ENCODE results near the gene PGBD1. TPM values are rescaled to one million over a fixed set of nuclear protein-coding genes. Genes with fewer than 3 reads are reported as not detected.

The PGBD1 gene
- total and polyA plus RNA-seq, 10 of the 15 experiments (the other 5 are each of a cell fraction or from before 2014, with no cell fraction given) = 1.9 to 4.9 (median 3.8) TPM

GRCh38 chr6:28280595-28281287 lies 631 bp upstream of the PGBD1 start:
- Histone ChIP-seq H3K4me3 (peak overlapping the region; percentile 71; the same call in 1 of the 2 replicates), H3K27me3 (replicated peaks in 1 of 2; ENCODE audit: control insufficient read depth in 2 of 2, insufficient read depth in 2 of 2, low read length in 1 of 2) (no peaks in the 10 kb centered on the region), H4K20me1 (ENCODE audit: control insufficient read depth, insufficient read depth) (no peaks in the 10 kb centered on the region), H3K36me3 (ENCODE audit: control insufficient read depth in 2 of 2, insufficient read depth in 2 of 2, low read length in 1 of 2) (peaks cover 0 to 6% of the 10 kb centered on the region in 2 experiments; a peak in 2 of 4 replicates), H3K9me3 (replicated peaks; ENCODE audit: control insufficient read depth, insufficient read depth, low read length) (peaks cover 1% of the 10 kb centered on the region; the same call in 1 of the 3 replicates), H3K4me2 (ENCODE audit: control insufficient read depth, insufficient read depth) (peak overlapping the region; percentile 85), H3K27ac (ENCODE audit: control insufficient read depth, insufficient read depth) (no peak overlapping the region), H3K9ac (ENCODE audit: control insufficient read depth, insufficient read depth, low read length) (peak overlapping the region; percentile 69), H3K79me2 (ENCODE audit: control insufficient read depth, insufficient read depth, low read length) (no peaks in the 10 kb centered on the region), H3K4me1 (ENCODE audit: control insufficient read depth, insufficient read depth, low read length) (no peaks in the 10 kb centered on the region), H2AFZ (ENCODE audit: control insufficient read depth, low read depth, low read length) (peak overlapping the region; percentile 88)
- ChIA-PET SMC1A (ENCODE audit: uncharacterized antibody, unreplicated experiment) (interaction anchor here (1.0 to 4.9 kb wide), 9 partner anchors 9 to 75 kb away, joined by 3 to 27 read pairs (median 4); partner anchors contain the start of genes ZKSCAN3, ZKSCAN4, ZSCAN26 and ZSCAN31), RAD21 (ENCODE audit: unreplicated experiment) (interaction anchor here (0.9 to 3.2 kb wide), 4 partner anchors 13 to 139 kb away, joined by 3 to 14 read pairs (median 6); partner anchors contain the start of genes ZKSCAN3, ZKSCAN8 and ZSCAN26), CTCF (interaction anchor here (0.9 to 1.3 kb wide), 3 partner anchors 28 to 103 kb away, joined by 3 to 4 read pairs (median 3); partner anchors contain the start of gene ZKSCAN4), POLR2A (interaction anchor here (0.7 to 2.0 kb wide), 6 partner anchors 10 to 57 kb away, joined by 3 to 6 read pairs (median 4); partner anchors contain the start of genes ZKSCAN4 and ZSCAN31)
- intact Hi-C loops (cut with micrococcal nuclease; ENCODE audit: unreplicated experiment) = loop anchor here (5.0 kb wide), 1 partner anchor 67 kb away; the partner anchor contains the start of gene ZKSCAN3
- in situ Hi-C loops (cut with MboI) = no loop called here
- BruUV-seq (replicated peaks) = no TSS peak
- no peak for FAIRE-seq
- TF ChIP-seq RBBP5 (conservative IDR thresholded peaks at IDR 0.05) = no peak
- no peak for TF ChIP-seq LARP7 (IDR thresholded peaks at IDR 0.05)
- TF ChIP-seq SPI1 (IDR thresholded peaks at IDR 0.05; ENCODE audit: borderline replicate concordance, insufficient read depth, low read depth, low read length) = no peak
- no peak for ATAC-seq
- DNase-seq (ENCODE audit: low read depth, low spot score) = no peak
- 49% methylated on average over 3 of the region's 3 CpGs for WGBS (ENCODE audit: insufficient coverage, insufficient replicate concordance, low lambda C conversion rate, missing lambda C conversion rate)

- ChIA-PET POLR2A (interaction anchor here (0.6 to 1.3 kb wide), 3 partner anchors 54 to 92 kb away, joined by 3 to 7 read pairs (median 3); no protein-coding TSS in a partner anchor), CTCF (interaction anchor here (0.6 to 1.4 kb wide), 6 partner anchors 8 to 101 kb away, joined by 3 to 5 read pairs (median 3); no protein-coding TSS in a partner anchor)
- BruUV-seq (replicated peaks) = no TSS peak
Observed at GRCh38 chr6:28282926-28283325, 1.6 kb downstream of the PGBD1 start.

More at GRCh38 chr6:28282926-28283325, 1.6 kb downstream of the PGBD1 start:
- no peaks in the 10 kb centered on the region; a peak in 1 of 4 replicates for H3K36me3 ChIP-seq (ENCODE audit: control insufficient read depth in 2 of 2, insufficient read depth in 2 of 2, low read length in 1 of 2)
- intact Hi-C loops (cut with micrococcal nuclease; ENCODE audit: unreplicated experiment) = loop anchor here (5.0 kb wide), 1 partner anchor 64 kb away; the partner anchor contains the start of gene ZKSCAN3
- no peaks in the 10 kb centered on the region for H3K4me1 ChIP-seq (ENCODE audit: control insufficient read depth, insufficient read depth, low read length)
- no peak overlapping the region for H3K27ac ChIP-seq (ENCODE audit: control insufficient read depth, insufficient read depth)
- H3K9ac ChIP-seq (ENCODE audit: control insufficient read depth, insufficient read depth, low read length) = no peak overlapping the region
- no peak for FAIRE-seq
- peaks cover 1% of the 10 kb centered on the region; the same call in 1 of the 3 replicates for H3K9me3 ChIP-seq (replicated peaks; ENCODE audit: control insufficient read depth, insufficient read depth, low read length)
- TF ChIP-seq YY1 (IDR thresholded peaks at IDR 0.05; ENCODE audit: low read depth, low read length) (peak; percentile 84), PRDM15 (CRISPR knock-in tag; IDR thresholded peaks at IDR 0.05) (no peak)
- H3K79me2 ChIP-seq (ENCODE audit: control insufficient read depth, insufficient read depth, low read length) = no peaks in the 10 kb centered on the region
- H3K4me2 ChIP-seq (ENCODE audit: control insufficient read depth, insufficient read depth) = no peak overlapping the region
- WGBS (ENCODE audit: insufficient coverage, insufficient replicate concordance, low lambda C conversion rate, missing lambda C conversion rate) = 97% methylated on average over 2 of the region's 2 CpGs
- no peak overlapping the region for H3K4me3 ChIP-seq
- no peaks in the 10 kb centered on the region for H4K20me1 ChIP-seq (ENCODE audit: control insufficient read depth, insufficient read depth)
- no peak overlapping the region for H2AFZ ChIP-seq (ENCODE audit: control insufficient read depth, low read depth, low read length)
- no peaks in the 10 kb centered on the region for H3K27me3 ChIP-seq (replicated peaks in 1 of 2; ENCODE audit: control insufficient read depth in 2 of 2, insufficient read depth in 2 of 2, low read length in 1 of 2)
- ChIA-PET RAD21 (ENCODE audit: unreplicated experiment) (interaction anchor here (1.0 to 1.7 kb wide), 2 partner anchors 16 to 55 kb away, joined by 3 to 4 read pairs; partner anchors contain the start of gene ZSCAN26), SMC1A (ENCODE audit: uncharacterized antibody, unreplicated experiment) (interaction anchor here (0.7 kb wide), 1 partner anchor 10 kb away, joined by 3 read pairs; no protein-coding TSS in a partner anchor)
- no peak for ATAC-seq
- DNase-seq (ENCODE audit: low read depth, low spot score) = no peak
- in situ Hi-C loops (cut with MboI) = no loop called here
